ENCODE results near the gene IDH2.

The IDH2 gene

GRCh38 chr15:90049030-90049429 lies 53.2 kb downstream of the IDH2 start (continued):
- TF ChIP-seq, protein P1, sequence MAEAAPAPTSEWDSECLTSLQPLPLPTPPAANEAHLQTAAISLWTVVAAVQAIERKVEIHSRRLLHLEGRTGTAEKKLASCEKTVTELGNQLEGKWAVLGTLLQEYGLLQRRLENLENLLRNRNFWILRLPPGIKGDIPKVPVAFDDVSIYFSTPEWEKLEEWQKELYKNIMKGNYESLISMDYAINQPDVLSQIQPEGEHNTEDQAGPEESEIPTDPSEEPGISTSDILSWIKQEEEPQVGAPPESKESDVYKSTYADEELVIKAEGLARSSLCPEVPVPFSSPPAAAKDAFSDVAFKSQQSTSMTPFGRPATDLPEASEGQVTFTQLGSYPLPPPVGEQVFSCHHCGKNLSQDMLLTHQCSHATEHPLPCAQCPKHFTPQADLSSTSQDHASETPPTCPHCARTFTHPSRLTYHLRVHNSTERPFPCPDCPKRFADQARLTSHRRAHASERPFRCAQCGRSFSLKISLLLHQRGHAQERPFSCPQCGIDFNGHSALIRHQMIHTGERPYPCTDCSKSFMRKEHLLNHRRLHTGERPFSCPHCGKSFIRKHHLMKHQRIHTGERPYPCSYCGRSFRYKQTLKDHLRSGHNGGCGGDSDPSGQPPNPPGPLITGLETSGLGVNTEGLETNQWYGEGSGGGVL (tag by site-specific recombination; IDR thresholded peaks at IDR 0.05): no peak
- TF ChIP-seq ZNF580 (tag by site-specific recombination; IDR thresholded peaks at IDR 0.05): no peak

DNA sequence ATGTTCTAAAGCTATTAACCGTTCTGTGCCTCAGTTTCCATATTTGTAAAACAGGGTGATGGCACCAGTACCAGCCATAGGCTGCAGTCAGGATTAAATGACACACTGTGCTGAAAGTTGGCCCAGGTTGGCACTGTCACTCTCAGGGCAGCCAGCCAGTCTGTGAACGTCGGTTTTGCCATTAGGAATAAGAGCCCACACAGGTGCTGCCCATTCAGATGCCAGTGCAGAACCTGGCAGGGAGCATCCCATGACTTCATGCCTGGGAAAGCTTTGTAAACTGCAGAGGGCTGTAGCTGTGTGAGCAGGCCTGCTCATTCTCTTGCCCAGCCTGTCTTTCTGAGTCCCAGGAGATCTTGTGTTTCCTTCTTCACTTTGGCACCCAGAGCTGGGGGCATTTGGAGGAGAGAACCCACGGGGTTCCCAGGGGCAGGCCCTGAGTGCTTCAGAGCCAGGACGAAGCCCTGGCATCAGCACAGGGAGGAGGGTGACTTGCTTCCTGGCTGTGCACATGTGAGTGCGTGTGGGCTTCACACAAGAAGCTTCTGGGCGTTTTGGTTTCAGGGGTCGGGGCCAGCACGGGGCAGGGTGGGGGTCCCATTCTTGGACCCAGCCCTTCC lies 54.2 kb downstream of the IDH2 start:
- no peaks in the 10 kb centered on the region for H3K4me1 ChIP-seq (ENCODE audit: control insufficient read depth, insufficient read depth, low read length)
- ChIA-PET POLR2A (no interaction called here), CTCF (interaction anchor here (0.6 to 0.9 kb wide), 4 partner anchors 23 to 377 kb away, joined by 3 to 4 read pairs (median 3); no protein-coding TSS in a partner anchor)
- no peaks in the 10 kb centered on the region for H3K36me3 ChIP-seq (ENCODE audit: control insufficient read depth in 2 of 2, insufficient read depth in 1 of 2, low read length in 2 of 2)
- H3K9me3 ChIP-seq (ENCODE audit: control insufficient read depth, insufficient read depth, low read depth, low read length): no peaks in the 10 kb centered on the region
- H3K4me3 ChIP-seq (ENCODE audit: low read depth, low read length): no peak overlapping the region
- no peak overlapping the region for H3K27ac ChIP-seq (ENCODE audit: extremely low read depth, low read depth, low read length)
- TF ChIP-seq ZNF223 (tag by site-specific recombination; IDR thresholded peaks at IDR 0.05): no peak
- no peak for TF ChIP-seq ZNF433 (tag by site-specific recombination; IDR thresholded peaks at IDR 0.05; ENCODE audit: low read depth)
- TF ChIP-seq, protein P2, sequence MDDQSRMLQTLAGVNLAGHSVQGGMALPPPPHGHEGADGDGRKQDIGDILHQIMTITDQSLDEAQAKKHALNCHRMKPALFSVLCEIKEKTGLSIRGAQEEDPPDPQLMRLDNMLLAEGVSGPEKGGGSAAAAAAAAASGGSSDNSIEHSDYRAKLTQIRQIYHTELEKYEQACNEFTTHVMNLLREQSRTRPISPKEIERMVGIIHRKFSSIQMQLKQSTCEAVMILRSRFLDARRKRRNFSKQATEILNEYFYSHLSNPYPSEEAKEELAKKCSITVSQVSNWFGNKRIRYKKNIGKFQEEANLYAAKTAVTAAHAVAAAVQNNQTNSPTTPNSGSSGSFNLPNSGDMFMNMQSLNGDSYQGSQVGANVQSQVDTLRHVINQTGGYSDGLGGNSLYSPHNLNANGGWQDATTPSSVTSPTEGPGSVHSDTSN (CRISPR knock-in tag; IDR thresholded peaks at IDR 0.05): no peak
- TF ChIP-seq, protein P3, sequence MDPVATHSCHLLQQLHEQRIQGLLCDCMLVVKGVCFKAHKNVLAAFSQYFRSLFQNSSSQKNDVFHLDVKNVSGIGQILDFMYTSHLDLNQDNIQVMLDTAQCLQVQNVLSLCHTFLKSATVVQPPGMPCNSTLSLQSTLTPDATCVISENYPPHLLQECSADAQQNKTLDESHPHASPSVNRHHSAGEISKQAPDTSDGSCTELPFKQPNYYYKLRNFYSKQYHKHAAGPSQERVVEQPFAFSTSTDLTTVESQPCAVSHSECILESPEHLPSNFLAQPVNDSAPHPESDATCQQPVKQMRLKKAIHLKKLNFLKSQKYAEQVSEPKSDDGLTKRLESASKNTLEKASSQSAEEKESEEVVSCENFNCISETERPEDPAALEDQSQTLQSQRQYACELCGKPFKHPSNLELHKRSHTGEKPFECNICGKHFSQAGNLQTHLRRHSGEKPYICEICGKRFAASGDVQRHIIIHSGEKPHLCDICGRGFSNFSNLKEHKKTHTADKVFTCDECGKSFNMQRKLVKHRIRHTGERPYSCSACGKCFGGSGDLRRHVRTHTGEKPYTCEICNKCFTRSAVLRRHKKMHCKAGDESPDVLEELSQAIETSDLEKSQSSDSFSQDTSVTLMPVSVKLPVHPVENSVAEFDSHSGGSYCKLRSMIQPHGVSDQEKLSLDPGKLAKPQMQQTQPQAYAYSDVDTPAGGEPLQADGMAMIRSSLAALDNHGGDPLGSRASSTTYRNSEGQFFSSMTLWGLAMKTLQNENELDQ (tag by site-specific recombination; IDR thresholded peaks at IDR 0.05; ENCODE audit: low read depth): no peak
- TF ChIP-seq ZNF707 (tag by site-specific recombination; IDR thresholded peaks at IDR 0.05): no peak
- TF ChIP-seq ZNF148 (tag by site-specific recombination; IDR thresholded peaks at IDR 0.05; ENCODE audit: borderline replicate concordance): no peak
- TF ChIP-seq ZNF341 (tag by site-specific recombination; IDR thresholded peaks at IDR 0.05; ENCODE audit: low read depth): no peak
- no peak for TF ChIP-seq KLF1 (tag by site-specific recombination; IDR thresholded peaks at IDR 0.05)
- no peak for TF ChIP-seq SETDB1 (IDR thresholded peaks at IDR 0.05; ENCODE audit: insufficient read length, low read length)
- TF ChIP-seq, protein P4, sequence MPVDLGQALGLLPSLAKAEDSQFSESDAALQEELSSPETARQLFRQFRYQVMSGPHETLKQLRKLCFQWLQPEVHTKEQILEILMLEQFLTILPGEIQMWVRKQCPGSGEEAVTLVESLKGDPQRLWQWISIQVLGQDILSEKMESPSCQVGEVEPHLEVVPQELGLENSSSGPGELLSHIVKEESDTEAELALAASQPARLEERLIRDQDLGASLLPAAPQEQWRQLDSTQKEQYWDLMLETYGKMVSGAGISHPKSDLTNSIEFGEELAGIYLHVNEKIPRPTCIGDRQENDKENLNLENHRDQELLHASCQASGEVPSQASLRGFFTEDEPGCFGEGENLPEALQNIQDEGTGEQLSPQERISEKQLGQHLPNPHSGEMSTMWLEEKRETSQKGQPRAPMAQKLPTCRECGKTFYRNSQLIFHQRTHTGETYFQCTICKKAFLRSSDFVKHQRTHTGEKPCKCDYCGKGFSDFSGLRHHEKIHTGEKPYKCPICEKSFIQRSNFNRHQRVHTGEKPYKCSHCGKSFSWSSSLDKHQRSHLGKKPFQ (tag by site-specific recombination; IDR thresholded peaks at IDR 0.05): no peak
- TF ChIP-seq GLI4 (tag by site-specific recombination; IDR thresholded peaks at IDR 0.05): no peak
- no peak for TF ChIP-seq PRDM6 (tag by site-specific recombination; IDR thresholded peaks at IDR 0.05)
- TF ChIP-seq ZFP37 (tag by site-specific recombination; IDR thresholded peaks at IDR 0.05): no peak
